Subcutaneous adipose tissue (tissue), 4 donors: ENCODE data around the gene MAPK14. TPM values are rescaled to one million over a fixed set of nuclear protein-coding genes. Genes with fewer than 3 reads are reported as not detected.

Experiments
- CTCF ChIP-seq: fragments of 450-650 bp; IDR thresholded peaks from one replicate; pipeline ENCODE4 v1.5.1; 2016; ENCODE audit warnings: low read depth, mild to moderate bottlenecking, control low read depth, antibody characterized with exemption, moderate library complexity
- total RNA-seq, 4 donors: library from RNA; depleted of rRNA; stranded (reverse); fragments of >200 nt; gene quantifications; one replicate each; pipeline ENCODE4 v1.1.0, GENCODE V29; 2016

Gene MAPK14
- total RNA-seq, 4 donors from 2014 or later, result 78.2 to 96.5 (median 88.8) TPM

- TF ChIP-seq CTCF, result no peak
Measured at GRCh38 chr6:36040958-36041357, 13.3 kb downstream of the MAPK14 start.

GRCh38 chr6:36042618-36043260, 15.1 kb downstream of the MAPK14 start:
- TF ChIP-seq CTCF, result no peak

GRCh38 chr6:36049582-36049981, 22.0 kb downstream of the MAPK14 start:
- no peak for TF ChIP-seq CTCF

- TF ChIP-seq CTCF, result no peak
Measured at GRCh38 chr6:36050305-36050704, 22.7 kb downstream of the MAPK14 start.

GRCh38 chr6:36050947-36051710, 23.5 kb downstream of the MAPK14 start:
- no peak for TF ChIP-seq CTCF

GRCh38 chr6:36052097-36052496, 24.5 kb downstream of the MAPK14 start:
- TF ChIP-seq CTCF, result no peak

- no peak for TF ChIP-seq CTCF
Measured at GRCh38 chr6:36053878-36054277, 26.3 kb downstream of the MAPK14 start.
